Measurements from ENCODE around the gene SOHLH1. TPM values are rescaled to one million over a fixed set of nuclear protein-coding genes. Genes with fewer than 3 reads are reported as not detected.

The SOHLH1 gene
- total RNA-seq, 1 donor from 2014 or later, result not detected

- H3K4me3 Mint-ChIP-seq, result no peak overlapping the region
- H3K9me3 Mint-ChIP-seq, result no peaks in the 10 kb centered on the region
- TF ChIP-seq CTCF (IDR thresholded peaks at IDR 0.05; ENCODE audit: unreplicated experiment), result no peak
- no peak overlapping the region for H3K27ac Mint-ChIP-seq
- no peaks in the 10 kb centered on the region for H3K36me3 Mint-ChIP-seq
- H3K4me1 Mint-ChIP-seq, result no peaks in the 10 kb centered on the region
- DNase-seq (ENCODE audit: low spot score in 2 of 2, unreplicated experiment in 2 of 2), result no peak
- H3K27me3 Mint-ChIP-seq (ENCODE audit: low read depth), result peaks cover 55% of the 10 kb centered on the region
Observed at GRCh38 chr9:135717410-135717809, 18.1 kb upstream of the SOHLH1 start.

- Mint-ChIP-seq H3K4me3 (no peak overlapping the region), H3K27ac (no peak overlapping the region), H3K27me3 (ENCODE audit: low read depth) (peaks cover 65% of the 10 kb centered on the region), H3K36me3 (no peaks in the 10 kb centered on the region), H3K4me1 (no peaks in the 10 kb centered on the region), H3K9me3 (no peaks in the 10 kb centered on the region)
- no peak for DNase-seq (ENCODE audit: low spot score in 2 of 2, unreplicated experiment in 2 of 2)
- TF ChIP-seq CTCF (IDR thresholded peaks at IDR 0.05; ENCODE audit: unreplicated experiment), result no peak
Observed at GRCh38 chr9:135716045-135716444, 16.8 kb upstream of the SOHLH1 start.

- H3K4me3 Mint-ChIP-seq, result peak overlapping the region; percentile 15
- peaks cover 74% of the 10 kb centered on the region for H3K27me3 Mint-ChIP-seq (ENCODE audit: low read depth)
- H3K4me1 Mint-ChIP-seq, result no peaks in the 10 kb centered on the region
- no peak for TF ChIP-seq CTCF (IDR thresholded peaks at IDR 0.05; ENCODE audit: unreplicated experiment)
- no peaks in the 10 kb centered on the region for H3K9me3 Mint-ChIP-seq
- H3K36me3 Mint-ChIP-seq, result no peaks in the 10 kb centered on the region
- H3K27ac Mint-ChIP-seq, result no peak overlapping the region
- no peak for DNase-seq (ENCODE audit: low spot score in 2 of 2, unreplicated experiment in 2 of 2)
Observed at GRCh38 chr9:135715056-135715595, 15.8 kb upstream of the SOHLH1 start.

GRCh38 chr9:135714242-135715055, 15.2 kb upstream of the SOHLH1 start:
- no peaks in the 10 kb centered on the region for H3K4me1 Mint-ChIP-seq
- no peak overlapping the region for H3K27ac Mint-ChIP-seq
- H3K27me3 Mint-ChIP-seq (ENCODE audit: low read depth), result peaks cover 81% of the 10 kb centered on the region
- no peaks in the 10 kb centered on the region for H3K9me3 Mint-ChIP-seq
- H3K4me3 Mint-ChIP-seq, result no peak overlapping the region
- no peaks in the 10 kb centered on the region for H3K36me3 Mint-ChIP-seq
- peak; percentile 53 to 77 for DNase-seq (ENCODE audit: low spot score in 2 of 2, unreplicated experiment in 2 of 2)
- TF ChIP-seq CTCF (IDR thresholded peaks at IDR 0.05; ENCODE audit: unreplicated experiment), result no peak

- no peak for TF ChIP-seq CTCF (IDR thresholded peaks at IDR 0.05; ENCODE audit: unreplicated experiment)
- no peak for DNase-seq (ENCODE audit: low spot score in 2 of 2, unreplicated experiment in 2 of 2)
- no peak overlapping the region for H3K4me3 Mint-ChIP-seq
- peaks cover 90% of the 10 kb centered on the region for H3K27me3 Mint-ChIP-seq (ENCODE audit: low read depth)
- no peaks in the 10 kb centered on the region for H3K9me3 Mint-ChIP-seq
- no peak overlapping the region for H3K27ac Mint-ChIP-seq
- H3K36me3 Mint-ChIP-seq, result no peaks in the 10 kb centered on the region
- no peaks in the 10 kb centered on the region for H3K4me1 Mint-ChIP-seq
Observed at GRCh38 chr9:135712613-135713295, 13.5 kb upstream of the SOHLH1 start.
